Suprapubic skin (tissue), 4 donors: ENCODE results near the gene CHPT1. TPM values are rescaled to one million over a fixed set of nuclear protein-coding genes. Genes with fewer than 3 reads are reported as not detected.

ENCODE experiments used
- DNase-seq, 2 donors: peaks; one replicate each; pipeline ENCODE4 v3.0.0-alpha.2; 2019; ENCODE audit warnings: low spot score in 2 of 2
- H3K27ac ChIP-seq: fragments of 200-600 bp; sonication (generic); one replicate; pipeline ENCODE4 v1.5.1; 2019
- H3K27me3 ChIP-seq: fragments of 200-600 bp; sonication (generic); one replicate; pipeline ENCODE4 v1.5.1; 2019
- H3K36me3 ChIP-seq: fragments of 200-600 bp; sonication (generic); one replicate; pipeline ENCODE4 v1.5.1; 2019
- H3K4me1 ChIP-seq: fragments of 200-600 bp; sonication (generic); one replicate; pipeline ENCODE4 v1.5.1; 2019
- H3K4me3 ChIP-seq: fragments of 200-600 bp; sonication (generic); one replicate; pipeline ENCODE4 v1.5.1; 2019; ENCODE audit warnings: mild to moderate bottlenecking
- H3K9me3 ChIP-seq: fragments of 200-600 bp; sonication (generic); one replicate; pipeline ENCODE4 v1.5.1; 2019
- EP300 ChIP-seq: sonication (generic); formaldehyde crosslinking; IDR thresholded peaks from one replicate; pipeline ENCODE4 v1.6.1; 2017; ENCODE audit warnings: antibody characterized with exemption
- POLR2A ChIP-seq, 2 donors: fragments of 450-650 bp; IDR thresholded peaks; one replicate each; pipeline ENCODE4 v1.6.1; 2017; ENCODE audit warnings: antibody characterized with exemption in 2 of 2, mild to moderate bottlenecking in 2 of 2, moderate library complexity in 2 of 2
- POLR2AphosphoS5 ChIP-seq, 3 donors: sonication (generic); formaldehyde crosslinking; IDR thresholded peaks; one replicate each; pipeline ENCODE4 v1.6.1; 2017; ENCODE audit warnings: antibody characterized with exemption in 3 of 3
- WGBS: methylation state at CpG from one replicate; pipeline ENCODE4 v1.1.5; 2018; 5-methylcytosine and 5-hydroxymethylcytosine counted together
- total RNA-seq, 4 donors: library from RNA; depleted of rRNA; stranded (reverse); fragments of >200 nt; gene quantifications; one replicate each; pipeline ENCODE4 v1.1.0, GENCODE V29; 2016
- TF ChIP-seq, protein P1 (sequence below), 2 donors: fragments of 200-600 bp in 1 of 2; fragments of 450-650 bp in 1 of 2; sonication (generic) in 1 of 2; IDR thresholded peaks; one replicate each; pipeline ENCODE4 v1.5.1; 2016 to 2019; ENCODE audit warnings: antibody characterized with exemption in 2 of 2, mild to moderate bottlenecking in 1 of 2, moderate library complexity in 1 of 2

Gene CHPT1
- 100 to 1,000 TPM in 1 of 4 donors, 10 to 100 TPM in 3; 54.6 to 125 (median 75.5) TPM for total RNA-seq

DNA sequence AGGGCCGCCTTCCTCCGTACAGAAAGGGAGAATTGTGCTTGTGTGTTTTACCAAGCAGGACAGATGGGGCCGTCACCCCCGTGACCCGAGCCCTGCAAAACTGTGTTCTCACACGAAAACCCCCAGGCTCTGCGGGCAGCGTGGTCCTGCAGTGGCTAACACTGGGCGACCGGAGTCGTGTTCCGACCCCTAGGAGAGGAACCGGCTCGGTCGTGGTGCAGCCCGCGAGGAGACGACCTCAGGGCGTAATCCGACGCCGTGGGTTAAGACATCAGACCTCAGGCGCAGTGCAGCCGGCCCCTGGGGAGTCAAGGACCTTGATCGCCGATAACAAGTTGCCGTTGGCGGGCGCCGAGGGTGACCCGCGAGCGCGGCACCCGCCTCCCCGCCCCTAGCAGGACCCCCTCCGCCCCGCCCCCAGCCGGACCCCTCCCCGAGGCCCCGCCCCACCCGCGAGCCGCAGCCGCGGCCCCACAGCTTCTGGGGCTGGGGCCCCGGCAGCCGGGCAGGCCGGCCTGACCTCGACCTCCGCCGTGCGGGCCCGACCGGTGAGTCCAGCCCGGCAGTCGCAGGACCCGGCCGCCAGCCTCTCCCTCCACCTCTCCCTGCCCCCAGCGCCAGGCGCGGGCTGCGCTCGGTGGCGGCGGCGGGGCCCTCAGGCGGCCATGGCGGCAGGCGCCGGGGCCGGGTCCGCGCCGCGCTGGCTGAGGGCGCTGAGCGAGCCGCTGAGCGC, at the start of gene CHPT1:
TSS of gene CHPT1 (plus strand) at position 444 of the 733 bp plus-strand sequence. CDS start at position 666, 222 bp downstream.
- TF ChIP-seq EP300 = no peak
- TF ChIP-seq, protein P1, sequence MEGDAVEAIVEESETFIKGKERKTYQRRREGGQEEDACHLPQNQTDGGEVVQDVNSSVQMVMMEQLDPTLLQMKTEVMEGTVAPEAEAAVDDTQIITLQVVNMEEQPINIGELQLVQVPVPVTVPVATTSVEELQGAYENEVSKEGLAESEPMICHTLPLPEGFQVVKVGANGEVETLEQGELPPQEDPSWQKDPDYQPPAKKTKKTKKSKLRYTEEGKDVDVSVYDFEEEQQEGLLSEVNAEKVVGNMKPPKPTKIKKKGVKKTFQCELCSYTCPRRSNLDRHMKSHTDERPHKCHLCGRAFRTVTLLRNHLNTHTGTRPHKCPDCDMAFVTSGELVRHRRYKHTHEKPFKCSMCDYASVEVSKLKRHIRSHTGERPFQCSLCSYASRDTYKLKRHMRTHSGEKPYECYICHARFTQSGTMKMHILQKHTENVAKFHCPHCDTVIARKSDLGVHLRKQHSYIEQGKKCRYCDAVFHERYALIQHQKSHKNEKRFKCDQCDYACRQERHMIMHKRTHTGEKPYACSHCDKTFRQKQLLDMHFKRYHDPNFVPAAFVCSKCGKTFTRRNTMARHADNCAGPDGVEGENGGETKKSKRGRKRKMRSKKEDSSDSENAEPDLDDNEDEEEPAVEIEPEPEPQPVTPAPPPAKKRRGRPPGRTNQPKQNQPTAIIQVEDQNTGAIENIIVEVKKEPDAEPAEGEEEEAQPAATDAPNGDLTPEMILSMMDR (IDR thresholded peaks at IDR 0.05) = no peak
- TF ChIP-seq POLR2A (IDR thresholded peaks at IDR 0.05) = no peak
- no peak for TF ChIP-seq POLR2AphosphoS5 (IDR thresholded peaks at IDR 0.05)
- Histone ChIP-seq H3K27ac (peak within 1 kb of the TSS; percentile 94), H3K4me1 (peaks cover 49% of the 10 kb centered on the region), H3K36me3 (no peaks in the 10 kb centered on the region), H3K27me3 (no peaks in the 10 kb centered on the region), H3K9me3 (no peaks in the 10 kb centered on the region), H3K4me3 (peak within 1 kb of the TSS; percentile 97)
- 3% methylated on average over 21 of the region's 80 CpGs for WGBS
- DNase-seq = peak; percentile 81 to 86

DNA sequence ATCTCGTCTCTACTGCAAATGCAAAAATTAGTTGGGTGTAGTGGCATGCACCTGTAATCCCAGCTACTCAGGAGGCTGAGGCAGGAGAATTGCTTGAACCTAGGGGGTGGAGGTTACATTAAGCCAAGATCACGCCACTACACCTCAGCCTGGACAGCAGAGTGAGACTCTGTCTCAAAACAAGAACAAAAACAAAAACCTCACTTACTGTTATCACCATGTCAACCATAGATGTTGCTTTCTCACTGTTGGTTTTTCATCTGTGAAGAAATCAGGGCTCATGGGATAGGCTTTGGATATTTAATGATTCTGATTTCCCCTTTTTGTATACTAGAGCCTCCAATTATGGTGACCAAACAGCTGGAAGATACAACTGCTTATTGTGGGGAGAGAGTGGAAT, 49.7 kb upstream of the CHPT1 start:
- H3K4me1 ChIP-seq = no peaks in the 10 kb centered on the region
- WGBS = 86% methylated on average over 2 of the region's 2 CpGs
- TF ChIP-seq, protein P1 (IDR thresholded peaks at IDR 0.05) = no peak
- TF ChIP-seq EP300 = no peak
- no peak for TF ChIP-seq POLR2A (IDR thresholded peaks at IDR 0.05)
- TF ChIP-seq POLR2AphosphoS5 (IDR thresholded peaks at IDR 0.05) = no peak

DNA sequence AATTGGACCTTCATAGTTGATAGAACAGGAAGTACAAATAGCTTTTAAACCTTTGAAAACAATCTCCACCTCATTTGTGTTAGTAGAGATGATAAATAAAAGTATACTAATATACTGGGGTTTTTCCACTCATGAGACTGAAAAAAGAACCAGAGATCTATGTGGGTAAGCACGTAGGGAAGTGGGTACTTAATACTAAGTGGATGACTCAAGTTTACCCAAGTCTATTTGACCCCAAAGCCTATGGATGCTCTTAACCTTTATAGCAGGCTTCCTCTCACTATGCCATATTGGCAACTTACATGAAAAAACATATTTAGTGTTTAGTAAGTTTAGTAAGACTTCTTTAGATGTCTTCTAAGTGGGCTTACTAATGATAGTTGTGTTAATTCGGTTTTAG, 49.2 kb upstream of the CHPT1 start:
- H3K36me3 ChIP-seq = no peaks in the 10 kb centered on the region
- DNase-seq = no peak
- no peaks in the 10 kb centered on the region for H3K4me1 ChIP-seq
- TF ChIP-seq, protein P1 (IDR thresholded peaks at IDR 0.05) = no peak
- no peak for TF ChIP-seq POLR2A (IDR thresholded peaks at IDR 0.05)
- no peak overlapping the region for H3K4me3 ChIP-seq
- H3K27me3 ChIP-seq = peaks cover 2% of the 10 kb centered on the region
- H3K9me3 ChIP-seq = no peaks in the 10 kb centered on the region
- WGBS = 68% methylated on average over 2 of the region's 2 CpGs
- H3K27ac ChIP-seq = no peak overlapping the region

More for the DNA sequence above, 49.7 kb upstream of the CHPT1 start:
- Histone ChIP-seq H3K9me3 (no peaks in the 10 kb centered on the region), H3K27ac (no peak overlapping the region), H3K4me3 (no peak overlapping the region), H3K27me3 (peaks cover 2% of the 10 kb centered on the region), H3K36me3 (no peaks in the 10 kb centered on the region)
- DNase-seq = no peak

DNA sequence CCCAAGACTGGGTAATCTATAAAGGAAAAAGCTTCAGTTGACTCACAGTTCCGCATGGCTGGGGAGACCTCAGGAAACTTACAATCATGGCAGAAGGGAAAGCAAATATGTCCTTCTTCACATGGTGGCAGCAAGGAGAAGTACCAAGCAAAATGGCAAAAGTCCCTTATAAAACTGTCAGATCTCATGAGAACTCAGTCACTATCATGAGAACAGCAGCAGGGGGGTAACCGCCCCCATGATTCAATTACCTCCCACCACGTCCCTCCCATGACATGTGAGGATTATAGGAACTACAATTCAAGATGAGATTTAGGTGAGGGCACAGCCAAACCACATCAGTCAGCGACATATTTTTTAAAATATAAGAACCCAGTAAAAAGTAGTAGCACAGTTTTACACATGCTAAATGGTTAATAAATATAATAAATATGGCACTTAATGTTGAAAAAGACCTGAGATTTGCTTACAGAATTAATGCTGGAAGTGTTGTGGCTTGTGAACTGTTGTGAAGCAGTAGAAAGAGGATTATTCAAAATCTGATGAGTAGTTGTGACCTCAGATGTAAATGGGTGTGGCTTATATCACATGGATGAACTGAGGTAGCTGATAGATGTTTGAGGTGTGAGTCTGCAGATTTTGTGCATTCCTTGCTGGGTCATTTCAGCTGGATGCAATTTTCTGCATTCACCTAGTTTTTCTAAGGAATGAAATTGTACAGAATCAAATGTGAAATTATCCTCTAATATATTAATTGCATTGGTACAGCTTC, 46.9 kb upstream of the CHPT1 start:
- Histone ChIP-seq H3K4me3 (no peak overlapping the region), H3K27me3 (no peaks in the 10 kb centered on the region), H3K36me3 (no peaks in the 10 kb centered on the region), H3K9me3 (no peaks in the 10 kb centered on the region), H3K4me1 (no peaks in the 10 kb centered on the region), H3K27ac (no peak overlapping the region)
- 78% methylated on average over 4 of the region's 4 CpGs for WGBS
- TF ChIP-seq POLR2AphosphoS5 (IDR thresholded peaks at IDR 0.05) = no peak
- TF ChIP-seq POLR2A (IDR thresholded peaks at IDR 0.05) = no peak
- no peak for TF ChIP-seq EP300
- TF ChIP-seq, protein P1 (IDR thresholded peaks at IDR 0.05) = no peak
- DNase-seq = no peak

DNA sequence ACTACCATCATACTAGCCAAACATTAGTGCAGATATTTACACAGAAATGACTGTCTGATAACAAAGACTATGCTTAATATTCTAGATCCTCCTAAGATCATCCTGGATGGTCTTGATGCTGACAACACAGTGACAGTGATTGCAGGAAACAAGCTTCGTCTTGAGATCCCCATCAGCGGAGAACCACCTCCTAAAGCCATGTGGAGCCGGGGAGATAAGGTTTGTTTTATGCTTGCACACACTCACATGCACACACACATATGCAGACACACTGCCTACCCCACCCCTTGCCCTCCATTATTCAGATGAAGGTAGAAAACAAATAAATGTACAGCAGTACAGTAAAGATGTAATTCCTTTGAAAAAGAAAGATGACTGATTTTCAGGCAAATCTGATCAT, 44.4 kb upstream of the CHPT1 start:
- H3K4me3 ChIP-seq = no peak overlapping the region
- WGBS = 68% methylated on average over 3 of the region's 3 CpGs
- TF ChIP-seq EP300 (no peak), POLR2A (IDR thresholded peaks at IDR 0.05) (no peak), POLR2AphosphoS5 (IDR thresholded peaks at IDR 0.05) (no peak)
- TF ChIP-seq, protein P1 (IDR thresholded peaks at IDR 0.05) = no peak
- no peaks in the 10 kb centered on the region for H3K36me3 ChIP-seq
- H3K9me3 ChIP-seq = no peaks in the 10 kb centered on the region
- H3K27me3 ChIP-seq = no peaks in the 10 kb centered on the region
- H3K27ac ChIP-seq = no peak overlapping the region
- H3K4me1 ChIP-seq = no peaks in the 10 kb centered on the region
- DNase-seq = no peak
